Uterus (tissue), 4 donors: ENCODE measurements around the gene KLC4. TPM values are rescaled to one million over a fixed set of nuclear protein-coding genes. Genes with fewer than 3 reads are reported as not detected.

Experiments used
- DNase-seq, 2 donors: peaks; one replicate each; pipeline ENCODE4 v3.0.0-alpha.2; 2019 to 2020
- H3K27ac ChIP-seq, 2 donors: fragments of 200-600 bp; sonication (generic); 1 replicate in 1 of 2; 2 replicates in 1 of 2; pipeline ENCODE4 v1.5.1; 2016 to 2018
- H3K27me3 ChIP-seq, 2 donors: fragments of 200-600 bp; sonication (generic); one replicate each; pipeline ENCODE4 v1.5.1; 2018 to 2019; ENCODE audit warnings: control low read depth in 1 of 2
- H3K36me3 ChIP-seq, 2 donors: fragments of 200-600 bp; sonication (generic); one replicate each; pipeline ENCODE4 v1.5.1; 2019; ENCODE audit warnings: control low read depth in 1 of 2
- H3K4me1 ChIP-seq, 2 donors: fragments of 200-600 bp; sonication (generic); one replicate each; pipeline ENCODE4 v1.5.1; 2018 to 2019; ENCODE audit warnings: control low read depth in 1 of 2
- H3K4me3 ChIP-seq, 2 donors: fragments of 200-600 bp; sonication (generic); 1 replicate in 1 of 2; 2 replicates in 1 of 2; pipeline ENCODE4 v1.5.1; 2018 to 2019; ENCODE audit warnings: mild to moderate bottlenecking in 1 of 2
- H3K9me3 ChIP-seq, 2 donors: fragments of 200-600 bp; sonication (generic); one replicate each; pipeline ENCODE4 v1.5.1; 2019; ENCODE audit warnings: control low read depth in 1 of 2
- POLR2A ChIP-seq, 2 donors: fragments of 450-650 bp; IDR thresholded peaks; one replicate each; pipeline ENCODE4 v1.6.1; 2016; ENCODE audit warnings: antibody characterized with exemption in 2 of 2, mild to moderate bottlenecking in 1 of 2, moderate library complexity in 1 of 2
- intact Hi-C: fragments of 100-400 bp; cut with DNase I; formaldehyde crosslinking; loops from one replicate; pipeline ENCODE4 v1.15.1; 2023; ENCODE audit warnings: low total_unique reads
- total RNA-seq, 4 donors: library from RNA; depleted of rRNA in 3 of 4; stranded (reverse); fragments of >200 nt in 3 of 4; gene quantifications; one replicate each; pipeline versions ENCODE4 v1.1.0 to v1.2.4, GENCODE V29; 2014 to 2023
- TF ChIP-seq, protein P1 (sequence below), 4 experiments: fragments of 200-600 bp in 2 of 4; fragments of 450-650 bp in 2 of 4; sonication (generic) in 2 of 4; IDR thresholded peaks; one replicate each; pipeline ENCODE4 v1.5.1; 2016 to 2019; ENCODE audit warnings: antibody characterized with exemption in 4 of 4, mild to moderate bottlenecking in 2 of 4, moderate library complexity in 1 of 4
- donor health status: DM: yes; HTN: yes; CAD: no.

Gene KLC4
- total RNA-seq = 10 to 100 TPM in 3 of 4 donors, 1 to 10 TPM in 1; 2.8 to 30.6 (median 27.2) TPM

DNA sequence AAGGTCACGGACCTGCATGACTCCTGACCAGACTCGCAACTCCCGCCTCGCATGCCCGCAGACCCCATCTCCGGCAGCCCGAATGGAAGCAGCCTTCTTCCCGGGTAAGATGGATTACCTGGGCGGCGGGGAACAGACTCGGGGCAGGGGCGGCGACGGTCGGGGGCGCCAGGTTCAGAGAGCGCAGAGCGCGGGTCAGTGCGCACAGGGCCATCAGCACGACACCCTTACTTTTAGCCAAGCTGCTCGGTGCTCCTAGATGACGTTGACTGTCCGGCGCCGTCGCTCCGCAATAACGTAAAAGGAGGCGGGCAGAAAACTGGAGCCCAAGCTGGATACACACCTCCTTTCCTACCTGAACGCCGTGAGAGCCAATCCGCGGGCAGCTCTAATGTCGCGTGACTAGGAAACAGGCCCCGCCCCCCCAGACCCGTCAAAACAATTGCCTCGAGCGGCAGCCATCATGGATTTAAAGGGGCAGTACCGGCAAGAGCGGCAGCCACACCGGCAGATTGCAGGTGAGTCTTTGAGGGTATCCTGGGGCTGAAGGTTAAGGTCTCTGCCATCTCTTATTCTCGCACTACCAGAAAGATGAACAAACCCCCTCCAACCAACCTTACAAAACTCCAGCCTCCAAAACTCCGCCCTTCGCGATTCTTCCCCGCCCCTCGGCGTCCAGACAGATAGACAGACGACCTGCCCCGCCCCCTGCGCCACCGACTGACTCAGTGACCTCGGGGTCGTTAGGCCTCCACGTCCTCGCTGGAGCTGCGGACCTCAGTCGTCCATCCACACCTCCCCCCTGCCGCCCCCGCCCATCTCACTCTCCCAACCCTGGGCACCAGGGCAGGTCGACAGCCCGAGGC is at the start of gene KLC4, which contains the start of gene MRPL2:
KLC4 (plus strand) TSS at position 464 of the 866 bp plus-strand sequence. CDS start 1,705 bp downstream, outside the sequence.
MRPL2 (minus strand) TSS at position 267 of the 866 bp plus-strand sequence; CDS start at position 214, 53 bp downstream.
- Histone ChIP-seq H3K27ac (peak within 1 kb of the TSS; percentile 85 to 90), H3K4me1 (peaks cover 9 to 11% of the 10 kb centered on the region in 2 donors), H3K9me3 (no peaks in the 10 kb centered on the region), H3K27me3 (no peaks in the 10 kb centered on the region), H3K4me3 (peak within 1 kb of the TSS; percentile 88 to 90), H3K36me3 (no peaks in the 10 kb centered on the region)
- TF ChIP-seq, protein P1, sequence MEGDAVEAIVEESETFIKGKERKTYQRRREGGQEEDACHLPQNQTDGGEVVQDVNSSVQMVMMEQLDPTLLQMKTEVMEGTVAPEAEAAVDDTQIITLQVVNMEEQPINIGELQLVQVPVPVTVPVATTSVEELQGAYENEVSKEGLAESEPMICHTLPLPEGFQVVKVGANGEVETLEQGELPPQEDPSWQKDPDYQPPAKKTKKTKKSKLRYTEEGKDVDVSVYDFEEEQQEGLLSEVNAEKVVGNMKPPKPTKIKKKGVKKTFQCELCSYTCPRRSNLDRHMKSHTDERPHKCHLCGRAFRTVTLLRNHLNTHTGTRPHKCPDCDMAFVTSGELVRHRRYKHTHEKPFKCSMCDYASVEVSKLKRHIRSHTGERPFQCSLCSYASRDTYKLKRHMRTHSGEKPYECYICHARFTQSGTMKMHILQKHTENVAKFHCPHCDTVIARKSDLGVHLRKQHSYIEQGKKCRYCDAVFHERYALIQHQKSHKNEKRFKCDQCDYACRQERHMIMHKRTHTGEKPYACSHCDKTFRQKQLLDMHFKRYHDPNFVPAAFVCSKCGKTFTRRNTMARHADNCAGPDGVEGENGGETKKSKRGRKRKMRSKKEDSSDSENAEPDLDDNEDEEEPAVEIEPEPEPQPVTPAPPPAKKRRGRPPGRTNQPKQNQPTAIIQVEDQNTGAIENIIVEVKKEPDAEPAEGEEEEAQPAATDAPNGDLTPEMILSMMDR (IDR thresholded peaks at IDR 0.05) = peak in 1 of 4 experiments; percentile 14
- TF ChIP-seq POLR2A (IDR thresholded peaks at IDR 0.05) = peak; percentile 61 to 81
- intact Hi-C loops = no loop called here
- DNase-seq = peak; percentile 99

DNA sequence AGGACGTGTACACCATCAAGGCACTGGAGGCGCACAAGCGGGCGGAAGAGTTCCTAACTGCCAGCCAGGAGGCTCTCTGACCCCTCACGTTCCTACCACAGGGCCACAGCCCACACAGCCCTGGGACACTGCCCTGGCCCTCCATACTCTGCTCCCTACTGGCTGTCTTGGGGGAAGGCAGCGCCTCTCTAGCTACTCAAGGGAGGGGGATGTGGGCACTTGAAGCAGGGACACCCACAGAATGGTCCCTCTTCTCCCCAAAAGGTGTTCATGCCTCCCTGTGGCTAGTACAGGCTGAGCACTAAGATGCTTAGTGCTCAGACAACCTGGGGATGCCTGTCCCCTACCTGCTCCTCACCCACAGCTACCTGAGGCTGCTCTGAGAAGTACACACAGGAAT is 48.2 kb upstream of the KLC4 start:
- peaks cover 0 to 8% of the 10 kb centered on the region in 2 donors for H3K4me1 ChIP-seq
- no peak for DNase-seq
- no peak overlapping the region for H3K4me3 ChIP-seq
- intact Hi-C loops = no loop called here
- TF ChIP-seq POLR2A (IDR thresholded peaks at IDR 0.05) = no peak
- TF ChIP-seq, protein P1 (IDR thresholded peaks at IDR 0.05) = no peak
- no peaks in the 10 kb centered on the region for H3K36me3 ChIP-seq
- H3K9me3 ChIP-seq = no peaks in the 10 kb centered on the region
- no peak overlapping the region for H3K27ac ChIP-seq
- H3K27me3 ChIP-seq = no peaks in the 10 kb centered on the region

DNA sequence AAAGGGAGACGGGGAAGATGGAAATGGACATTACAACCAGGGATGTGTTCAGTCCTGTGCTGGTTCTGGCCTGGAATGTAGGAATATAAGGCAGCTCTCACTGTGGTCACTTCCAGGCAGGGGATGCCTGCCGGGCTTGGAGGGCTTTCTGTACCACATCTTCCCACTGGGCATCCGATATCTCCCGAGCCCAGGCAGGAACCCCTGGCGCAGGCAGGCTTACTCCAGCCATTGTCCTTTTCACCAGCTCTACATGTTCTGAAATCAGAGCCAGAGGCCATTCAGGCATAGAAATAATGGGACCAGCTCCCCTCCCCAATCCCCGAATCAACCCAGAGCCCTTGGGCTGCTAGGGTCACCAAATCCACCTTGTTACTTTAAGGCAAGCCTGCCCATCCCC is 47.1 kb upstream of the KLC4 start:
- TF ChIP-seq, protein P1 (IDR thresholded peaks at IDR 0.05) = no peak
- TF ChIP-seq POLR2A (IDR thresholded peaks at IDR 0.05) = no peak
- Histone ChIP-seq H3K27ac (no peak overlapping the region), H3K4me3 (no peak overlapping the region), H3K4me1 (peaks cover 0 to 8% of the 10 kb centered on the region in 2 donors), H3K36me3 (no peaks in the 10 kb centered on the region), H3K9me3 (no peaks in the 10 kb centered on the region), H3K27me3 (no peaks in the 10 kb centered on the region)
- intact Hi-C loops = no loop called here
- no peak for DNase-seq

DNA sequence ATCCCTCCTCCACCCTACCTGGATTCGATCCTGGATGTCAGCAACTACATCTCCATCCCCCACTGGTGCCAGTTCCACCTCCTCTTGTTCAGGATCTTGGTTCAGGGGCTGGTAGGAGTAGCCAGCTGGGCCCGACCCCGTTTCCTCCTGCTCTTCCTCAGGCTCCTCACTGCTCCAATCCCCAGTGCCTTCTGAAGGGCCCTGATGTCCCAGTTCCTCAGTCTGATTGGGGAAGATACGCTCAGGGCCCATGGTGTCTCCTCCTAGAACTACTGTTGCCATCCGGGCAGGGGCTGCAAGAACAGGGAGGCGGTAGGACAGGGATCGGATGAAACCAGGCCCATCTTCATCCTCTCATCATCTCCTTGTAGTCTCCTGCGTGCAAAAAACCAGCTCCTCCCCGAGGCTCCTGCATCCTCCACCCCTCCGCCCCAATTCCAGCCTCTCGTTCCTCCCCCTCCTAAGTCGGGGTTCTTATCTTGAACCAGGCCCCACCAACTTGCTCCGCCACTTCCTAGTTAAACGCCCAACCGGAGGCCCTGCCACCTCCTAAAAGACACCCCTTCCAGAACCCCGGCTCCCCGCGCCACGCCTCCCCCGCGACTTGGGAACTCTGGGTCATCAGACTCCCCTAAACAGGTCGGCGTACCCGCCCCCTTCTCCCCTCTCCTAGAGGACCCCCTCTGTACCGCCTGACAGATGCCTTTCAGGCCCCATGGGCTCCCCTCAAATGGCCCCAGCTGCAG is 46.2 kb upstream of the KLC4 start:
- H3K27me3 ChIP-seq = no peaks in the 10 kb centered on the region
- no peak for TF ChIP-seq POLR2A (IDR thresholded peaks at IDR 0.05)
- TF ChIP-seq, protein P1 (IDR thresholded peaks at IDR 0.05) = no peak
- no peak for DNase-seq
- H3K4me3 ChIP-seq = peak overlapping the region; percentile 64 to 99
- H3K36me3 ChIP-seq = no peaks in the 10 kb centered on the region
- intact Hi-C loops = no loop called here
- H3K9me3 ChIP-seq = no peaks in the 10 kb centered on the region
- peak overlapping the region; percentile 75 to 85 for H3K27ac ChIP-seq
- peaks cover 0 to 8% of the 10 kb centered on the region in 2 donors for H3K4me1 ChIP-seq
